Measurements from ENCODE around the gene TBCD. TPM values are rescaled to one million over a fixed set of nuclear protein-coding genes. Genes with fewer than 3 reads are reported as not detected.

Gene TBCD
- total RNA-seq, 2 donors from 2014 or later = 64.0 to 123 TPM

GRCh38 chr17:82812601-82813000, 60.7 kb downstream of the TBCD start:
- no peaks in the 10 kb centered on the region for H3K9me3 ChIP-seq
- WGBS = 98% methylated on average over 17 of the region's 17 CpGs
- DNase-seq (ENCODE audit: low spot score) = no peak
- intact Hi-C loops (cut with DNase I) = no loop called here
- H3K36me3 ChIP-seq = no peaks in the 10 kb centered on the region
- no peaks in the 10 kb centered on the region for H3K4me1 ChIP-seq (replicated peaks)
- no peak for TF ChIP-seq CTCF (IDR thresholded peaks at IDR 0.05)
- TF ChIP-seq POLR2AphosphoS5 (IDR thresholded peaks at IDR 0.05) = no peak
- no peak for TF ChIP-seq POLR2A (IDR thresholded peaks at IDR 0.05)
- no peaks in the 10 kb centered on the region for H3K27me3 ChIP-seq (replicated peaks; ENCODE audit: insufficient read depth)
- H3K4me3 ChIP-seq = no peak overlapping the region
- H3K27ac ChIP-seq = no peak overlapping the region

- WGBS = 92% methylated on average over 23 of the region's 23 CpGs
- H3K4me1 ChIP-seq (replicated peaks) = no peaks in the 10 kb centered on the region
- no peaks in the 10 kb centered on the region for H3K36me3 ChIP-seq
- no peaks in the 10 kb centered on the region for H3K27me3 ChIP-seq (replicated peaks; ENCODE audit: insufficient read depth)
- no peak overlapping the region for H3K27ac ChIP-seq
- intact Hi-C loops (cut with DNase I) = no loop called here
- H3K4me3 ChIP-seq = no peak overlapping the region
- H3K9me3 ChIP-seq = no peaks in the 10 kb centered on the region
- no peak for DNase-seq (ENCODE audit: low spot score)
- no peak for TF ChIP-seq POLR2A (IDR thresholded peaks at IDR 0.05)
- TF ChIP-seq POLR2AphosphoS5 (IDR thresholded peaks at IDR 0.05) = no peak
Measured at GRCh38 chr17:82813299-82814051, 61.6 kb downstream of the TBCD start.

GRCh38 chr17:82814834-82815233, 63.0 kb downstream of the TBCD start:
- Histone ChIP-seq H3K27ac (no peak overlapping the region), H3K27me3 (replicated peaks; ENCODE audit: insufficient read depth) (no peaks in the 10 kb centered on the region), H3K4me3 (no peak overlapping the region), H3K36me3 (no peaks in the 10 kb centered on the region), H3K9me3 (no peaks in the 10 kb centered on the region), H3K4me1 (replicated peaks) (no peaks in the 10 kb centered on the region)
- no peak for TF ChIP-seq POLR2A (IDR thresholded peaks at IDR 0.05)
- no peak for TF ChIP-seq POLR2AphosphoS5 (IDR thresholded peaks at IDR 0.05)
- intact Hi-C loops (cut with DNase I) = no loop called here
- WGBS = 94% methylated on average over 20 of the region's 20 CpGs
- no peak for DNase-seq (ENCODE audit: low spot score)

- intact Hi-C loops (cut with DNase I) = no loop called here
- H3K27me3 ChIP-seq (replicated peaks; ENCODE audit: insufficient read depth) = no peaks in the 10 kb centered on the region
- no peaks in the 10 kb centered on the region for H3K4me1 ChIP-seq (replicated peaks)
- no peak overlapping the region for H3K4me3 ChIP-seq
- H3K27ac ChIP-seq = peak overlapping the region; percentile 27 to 62
- WGBS = 79% methylated on average over 5 of the region's 5 CpGs
- no peak for DNase-seq (ENCODE audit: low spot score)
- no peaks in the 10 kb centered on the region for H3K9me3 ChIP-seq
- H3K36me3 ChIP-seq = no peaks in the 10 kb centered on the region
- TF ChIP-seq POLR2A (IDR thresholded peaks at IDR 0.05) = no peak
Measured at GRCh38 chr17:82815354-82815753, 63.5 kb downstream of the TBCD start.

GRCh38 chr17:82815790-82816305, 64.0 kb downstream of the TBCD start:
- TF ChIP-seq POLR2A (IDR thresholded peaks at IDR 0.05) = no peak
- peak; percentile 49 for TF ChIP-seq POLR2AphosphoS5 (IDR thresholded peaks at IDR 0.05)
- Histone ChIP-seq H3K9me3 (no peaks in the 10 kb centered on the region), H3K36me3 (no peaks in the 10 kb centered on the region), H3K27ac (peak overlapping the region; percentile 43 to 62), H3K27me3 (replicated peaks; ENCODE audit: insufficient read depth) (no peaks in the 10 kb centered on the region), H3K4me1 (replicated peaks) (no peaks in the 10 kb centered on the region), H3K4me3 (no peak overlapping the region)
- DNase-seq (ENCODE audit: low spot score) = peak; percentile 72
- 42% methylated on average over 13 of the region's 13 CpGs for WGBS
- intact Hi-C loops (cut with DNase I) = no loop called here

- no peak for TF ChIP-seq POLR2AphosphoS5 (IDR thresholded peaks at IDR 0.05)
- TF ChIP-seq POLR2A (IDR thresholded peaks at IDR 0.05) = no peak
- no peak for TF ChIP-seq CTCF (IDR thresholded peaks at IDR 0.05)
- H3K27ac ChIP-seq = peak overlapping the region; percentile 43 to 62
- H3K27me3 ChIP-seq (replicated peaks; ENCODE audit: insufficient read depth) = no peaks in the 10 kb centered on the region
- no peaks in the 10 kb centered on the region for H3K4me1 ChIP-seq (replicated peaks)
- no peaks in the 10 kb centered on the region for H3K9me3 ChIP-seq
- no peak for DNase-seq (ENCODE audit: low spot score)
- H3K36me3 ChIP-seq = no peaks in the 10 kb centered on the region
- WGBS = 43% methylated on average over 7 of the region's 7 CpGs
- no peak overlapping the region for H3K4me3 ChIP-seq
- intact Hi-C loops (cut with DNase I) = no loop called here
Measured at GRCh38 chr17:82816358-82816757, 64.5 kb downstream of the TBCD start.

- Histone ChIP-seq H3K36me3 (no peaks in the 10 kb centered on the region), H3K27ac (no peak overlapping the region), H3K4me3 (no peak overlapping the region), H3K4me1 (replicated peaks) (no peaks in the 10 kb centered on the region), H3K27me3 (replicated peaks; ENCODE audit: insufficient read depth) (no peaks in the 10 kb centered on the region), H3K9me3 (no peaks in the 10 kb centered on the region)
- no peak for DNase-seq (ENCODE audit: low spot score)
- TF ChIP-seq POLR2AphosphoS5 (IDR thresholded peaks at IDR 0.05) (no peak), POLR2A (IDR thresholded peaks at IDR 0.05) (no peak), CTCF (IDR thresholded peaks at IDR 0.05) (no peak)
- intact Hi-C loops (cut with DNase I) = no loop called here
- WGBS = 95% methylated on average over 5 of the region's 5 CpGs
Measured at GRCh38 chr17:82817947-82818346, 66.1 kb downstream of the TBCD start.
